ENCODE data around the gene SYNC.
"Not testable (repeated sequence)": the region's sequence is repeated elsewhere in the genome, so short reads cannot be mapped to it uniquely, and the experiment has no call there.

The SYNC gene

DNA sequence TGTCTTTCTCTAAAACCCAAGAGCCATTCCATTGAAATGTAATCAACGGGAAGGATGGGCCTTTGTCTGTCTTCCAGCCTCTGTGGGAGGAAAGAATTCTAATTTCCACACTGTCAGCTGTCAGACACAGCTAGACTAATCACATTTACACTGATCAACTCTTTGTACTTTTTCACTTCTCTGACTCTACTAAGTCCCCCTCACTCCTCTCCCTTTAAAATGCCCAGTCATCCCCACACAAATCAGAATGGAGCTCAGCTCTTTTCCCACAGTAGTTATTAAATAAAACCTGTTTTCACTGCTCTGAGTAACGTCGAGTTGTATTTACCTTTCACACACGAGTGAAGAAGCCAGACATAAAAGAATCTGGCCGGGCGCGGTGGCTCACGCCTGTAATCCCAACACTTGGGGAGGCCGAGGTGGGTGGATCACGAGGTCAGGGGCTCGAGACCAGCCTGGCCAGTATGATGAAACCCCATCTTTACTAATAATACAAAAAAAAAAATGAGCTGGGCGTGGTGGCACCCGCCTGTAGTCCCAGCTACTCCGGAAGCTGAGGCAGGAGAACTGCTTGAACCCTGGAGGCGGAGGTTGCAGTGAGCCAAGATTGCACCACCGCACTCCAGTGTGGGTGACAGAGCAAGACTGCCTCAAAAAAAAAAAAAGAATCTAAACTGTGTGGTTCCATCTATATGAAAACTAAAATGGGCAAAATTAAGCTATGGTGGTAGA, 65.5 kb downstream of the SYNC start:
- DNase-seq = no peak

DNA sequence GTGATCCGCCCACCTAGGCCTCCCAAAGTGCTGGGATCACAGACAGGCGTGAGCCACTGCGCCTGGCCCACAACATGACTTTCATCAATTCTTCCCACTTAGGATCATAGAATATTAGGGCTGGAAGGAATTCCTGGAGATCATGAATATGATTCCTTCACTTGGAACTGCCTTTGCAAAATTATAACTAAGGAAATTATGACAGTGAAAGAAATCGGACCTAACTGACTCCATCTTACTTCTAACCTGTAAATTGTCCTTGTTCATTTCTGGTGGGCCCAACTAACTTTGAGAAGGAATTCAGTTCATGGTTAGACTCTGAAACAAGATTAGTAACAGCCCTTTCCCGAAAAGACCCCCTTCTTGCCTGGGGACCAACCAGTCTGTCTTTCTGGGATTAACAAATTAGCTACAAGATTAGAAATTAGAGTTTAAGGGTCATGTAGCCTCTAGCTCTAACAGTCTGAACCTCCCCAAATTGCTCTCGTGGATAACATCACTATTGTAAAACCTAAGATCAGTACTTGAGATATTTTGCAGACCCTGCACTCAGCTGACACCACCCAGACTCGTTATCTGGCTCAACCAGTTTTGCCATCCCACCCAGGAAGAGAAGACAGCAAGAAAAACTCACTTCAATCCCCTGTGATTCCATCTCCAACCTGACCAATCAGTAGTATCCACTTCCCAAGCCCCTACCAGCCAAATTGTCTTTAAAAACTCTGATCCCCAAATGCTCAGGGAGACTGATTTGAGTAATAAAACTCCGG, 66.9 kb downstream of the SYNC start:
- no peak for DNase-seq

DNA sequence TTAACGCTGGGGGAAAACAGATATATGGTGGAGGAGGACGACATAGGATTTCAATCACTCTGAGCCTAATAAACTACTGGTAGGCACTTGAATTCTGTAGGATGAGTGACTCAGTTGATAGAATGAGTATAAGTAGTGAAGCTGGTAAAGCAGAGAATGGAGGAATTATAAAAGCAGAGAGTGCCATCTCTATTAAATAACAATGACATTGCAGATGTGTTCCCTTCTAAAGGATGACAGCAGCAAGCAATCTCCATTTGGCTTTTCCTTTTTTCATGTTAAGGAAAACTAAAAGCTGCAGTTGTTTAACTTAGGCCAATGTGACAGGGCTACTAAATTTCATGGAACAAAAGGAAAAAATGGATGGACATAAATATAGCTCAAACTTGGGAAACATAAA, 69.7 kb downstream of the SYNC start:
- no peak for DNase-seq

DNA sequence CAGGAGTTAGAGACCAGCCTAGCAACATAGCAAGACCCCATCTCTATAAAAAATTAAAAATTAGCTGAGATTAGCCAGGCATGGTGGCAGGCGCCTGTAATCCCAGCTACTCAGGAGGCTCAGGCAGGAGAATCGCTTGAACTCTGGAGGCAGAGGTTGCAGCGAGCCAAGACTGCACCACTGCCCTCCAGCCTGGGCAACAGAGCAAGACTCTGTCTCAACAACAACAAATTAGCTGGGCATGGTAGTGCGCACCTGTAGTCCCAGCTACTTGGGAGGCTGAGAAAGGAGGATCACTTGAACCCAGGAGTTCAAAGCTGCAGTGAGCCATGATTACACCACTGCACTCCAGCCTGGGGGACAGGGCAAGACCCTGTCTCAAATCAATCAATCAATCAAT, 72.4 kb downstream of the SYNC start:
- not testable (repeated sequence) for DNase-seq
